Epithelial cell of prostate (primary cell): ENCODE measurements around the gene COQ3.

ENCODE experiments used
- DNase-seq: peaks from one replicate; pipeline ENCODE4 v3.0.0-alpha.2; 2011; ENCODE audit warnings: low read depth, low spot score
- H3K27ac ChIP-seq: fragments of 450-650 bp; 2 replicates; pipeline ENCODE4 v1.5.1; 2017; ENCODE audit warnings: mild to moderate bottlenecking

COQ3 gene, protein sequence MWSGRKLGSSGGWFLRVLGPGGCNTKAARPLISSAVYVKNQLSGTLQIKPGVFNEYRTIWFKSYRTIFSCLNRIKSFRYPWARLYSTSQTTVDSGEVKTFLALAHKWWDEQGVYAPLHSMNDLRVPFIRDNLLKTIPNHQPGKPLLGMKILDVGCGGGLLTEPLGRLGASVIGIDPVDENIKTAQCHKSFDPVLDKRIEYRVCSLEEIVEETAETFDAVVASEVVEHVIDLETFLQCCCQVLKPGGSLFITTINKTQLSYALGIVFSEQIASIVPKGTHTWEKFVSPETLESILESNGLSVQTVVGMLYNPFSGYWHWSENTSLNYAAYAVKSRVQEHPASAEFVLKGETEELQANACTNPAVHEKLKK

DNA sequence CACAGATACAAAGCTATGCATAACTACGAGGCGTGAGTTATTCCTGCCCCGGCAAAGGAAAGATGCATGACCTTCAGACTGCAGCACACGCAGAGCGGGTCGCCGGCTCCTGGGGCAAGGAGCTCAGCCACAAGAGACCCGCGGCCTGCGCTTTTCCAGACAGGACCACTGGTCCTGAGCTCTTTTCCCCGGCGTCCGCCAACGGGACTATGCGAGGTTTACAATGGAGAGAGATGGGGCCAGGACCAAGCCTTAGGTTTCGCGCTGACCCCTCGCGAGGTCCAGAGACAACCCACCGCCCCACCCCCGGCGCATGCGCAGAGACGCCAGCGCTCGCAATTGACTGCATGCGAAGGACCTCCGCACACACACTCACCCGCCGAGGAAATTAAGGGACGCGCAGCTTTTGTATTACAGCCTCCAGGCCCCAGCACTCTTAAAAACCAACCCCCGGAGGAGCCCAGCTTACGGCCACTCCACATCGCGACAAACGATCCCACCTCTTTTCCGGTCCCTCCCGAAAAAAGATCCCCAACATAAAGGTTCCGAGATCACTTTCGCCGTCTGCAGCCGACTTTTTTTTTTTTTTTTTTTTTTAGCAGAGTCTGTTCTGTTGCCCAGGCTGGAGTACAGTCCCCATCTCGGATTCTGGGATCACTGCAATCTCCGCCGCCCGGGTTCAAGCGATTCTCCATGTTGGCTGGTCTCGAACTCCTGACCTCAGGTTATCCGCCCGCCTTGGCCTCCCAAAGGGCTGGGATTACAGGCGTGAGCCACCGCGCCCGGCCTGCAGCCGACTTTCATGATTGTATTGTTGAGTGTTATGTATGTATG, at the start of gene COQ3:
Gene COQ3, minus strand, starts transcription at position 498 of the 834 bp plus-strand sequence. Its CDS starts 16 bp downstream, at position 482.
- peak within 1 kb of the TSS; percentile 72 for H3K27ac ChIP-seq
- no peak for DNase-seq

DNA sequence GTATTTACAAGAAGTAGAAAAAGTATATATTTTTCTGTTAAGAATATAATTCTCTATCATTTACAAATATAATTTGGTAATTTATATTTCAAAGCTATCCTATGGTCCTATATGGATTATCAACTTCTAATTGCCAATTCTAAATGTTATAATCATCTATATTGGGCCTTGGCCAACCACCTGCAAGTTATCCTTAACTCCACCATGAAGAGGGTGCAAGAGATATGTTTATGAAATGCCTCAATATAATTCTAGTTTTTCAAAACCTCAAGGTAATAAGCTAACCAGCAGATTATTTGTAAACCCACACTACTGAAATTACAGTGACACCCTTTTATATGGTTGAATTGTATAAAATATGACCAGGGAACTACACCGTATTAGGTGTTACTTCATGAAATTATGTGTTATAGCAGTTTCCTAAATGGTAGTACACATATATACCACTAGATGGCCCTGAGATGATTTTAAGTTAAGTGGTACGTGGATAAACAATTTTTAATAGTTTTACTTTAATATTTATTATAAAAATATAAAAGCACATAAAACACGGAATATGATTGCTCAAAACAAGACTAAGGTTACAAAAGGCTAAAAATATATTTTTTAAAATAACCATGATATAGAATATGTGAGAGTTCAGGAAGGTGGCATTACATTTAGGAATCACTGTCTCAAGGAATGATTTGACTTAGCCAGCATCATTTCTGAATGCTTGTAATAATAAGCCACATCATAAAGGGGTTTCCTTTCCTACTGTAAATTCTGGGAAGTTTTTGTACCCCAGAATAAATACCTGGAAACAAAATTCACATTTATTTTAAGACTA, 40.9 kb upstream of the COQ3 start:
- no peak overlapping the region for H3K27ac ChIP-seq
- no peak for DNase-seq

DNA sequence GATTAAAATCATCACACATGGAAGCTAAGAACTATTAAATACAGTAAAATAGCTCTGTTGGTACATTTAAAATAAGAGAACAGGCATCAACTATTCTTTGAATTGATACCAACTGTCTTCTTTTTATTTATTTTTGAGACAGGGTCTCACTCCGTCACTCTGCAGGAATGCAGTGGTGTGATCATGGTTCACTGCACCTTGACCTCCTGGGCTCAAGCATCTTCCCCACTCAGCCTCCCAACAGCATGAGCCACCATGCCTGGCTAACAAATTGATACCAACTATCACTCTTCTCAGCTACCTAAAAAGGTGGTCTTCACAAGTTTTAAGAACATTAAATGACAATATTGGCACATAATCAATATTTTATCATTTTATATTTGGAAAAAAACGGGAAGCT, 38.9 kb upstream of the COQ3 start:
- H3K27ac ChIP-seq, result no peak overlapping the region
- no peak for DNase-seq

DNA sequence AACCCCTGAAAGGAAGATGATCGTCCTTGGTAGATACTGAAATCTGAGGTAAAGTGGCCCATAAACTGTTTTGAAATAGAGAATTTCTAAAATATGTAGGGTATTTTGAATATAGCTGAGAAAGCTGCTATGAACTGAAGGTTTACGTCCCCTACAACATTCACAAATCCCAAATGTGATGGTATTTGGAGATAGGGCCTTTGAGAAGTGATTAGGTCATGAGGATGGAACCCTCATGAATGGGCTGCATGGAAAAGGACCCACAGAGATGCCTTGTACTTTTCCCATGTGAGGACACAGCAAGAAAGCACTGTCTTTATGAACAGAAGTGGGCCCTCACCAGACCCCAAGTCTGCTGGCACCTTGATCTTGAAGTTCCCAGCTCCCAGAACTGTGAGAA, 37.9 kb upstream of the COQ3 start:
- no peak overlapping the region for H3K27ac ChIP-seq
- DNase-seq, result no peak

DNA sequence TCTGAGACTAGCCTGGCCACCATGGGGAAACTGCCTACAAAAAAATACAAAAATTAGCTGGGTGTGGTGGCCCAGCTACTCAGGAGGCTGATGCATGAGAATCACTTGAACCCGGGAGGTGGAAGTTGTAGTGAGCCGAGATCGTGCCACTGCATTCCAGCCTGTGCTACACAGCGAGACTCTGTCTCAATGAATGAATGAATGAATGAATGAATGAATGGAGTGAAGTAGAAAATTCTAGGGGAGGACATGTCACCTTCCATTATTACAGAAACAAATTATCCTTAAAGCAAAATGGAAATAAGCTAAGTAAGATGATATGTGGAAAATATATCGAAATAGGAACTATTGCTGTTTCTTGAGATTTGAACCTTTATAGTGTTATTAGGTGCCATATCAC, 34.0 kb upstream of the COQ3 start:
- DNase-seq, result no peak
- no peak overlapping the region for H3K27ac ChIP-seq

DNA sequence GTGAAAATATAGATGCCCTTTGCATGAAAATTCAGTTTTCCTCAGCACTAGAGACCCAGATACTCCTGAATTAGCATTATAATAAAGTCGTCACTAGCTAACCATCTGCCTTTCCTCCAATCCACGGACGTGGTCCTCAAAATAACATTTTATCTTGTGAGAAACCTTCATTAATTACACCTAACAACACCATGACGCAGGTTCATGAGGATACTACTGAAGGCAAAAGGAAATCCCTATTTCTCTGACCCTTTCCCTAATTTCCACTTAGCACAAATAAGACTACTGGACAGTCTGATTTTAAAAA, 32.4 kb upstream of the COQ3 start:
- no peak for DNase-seq
- peak overlapping the region; percentile 91 for H3K27ac ChIP-seq

DNA sequence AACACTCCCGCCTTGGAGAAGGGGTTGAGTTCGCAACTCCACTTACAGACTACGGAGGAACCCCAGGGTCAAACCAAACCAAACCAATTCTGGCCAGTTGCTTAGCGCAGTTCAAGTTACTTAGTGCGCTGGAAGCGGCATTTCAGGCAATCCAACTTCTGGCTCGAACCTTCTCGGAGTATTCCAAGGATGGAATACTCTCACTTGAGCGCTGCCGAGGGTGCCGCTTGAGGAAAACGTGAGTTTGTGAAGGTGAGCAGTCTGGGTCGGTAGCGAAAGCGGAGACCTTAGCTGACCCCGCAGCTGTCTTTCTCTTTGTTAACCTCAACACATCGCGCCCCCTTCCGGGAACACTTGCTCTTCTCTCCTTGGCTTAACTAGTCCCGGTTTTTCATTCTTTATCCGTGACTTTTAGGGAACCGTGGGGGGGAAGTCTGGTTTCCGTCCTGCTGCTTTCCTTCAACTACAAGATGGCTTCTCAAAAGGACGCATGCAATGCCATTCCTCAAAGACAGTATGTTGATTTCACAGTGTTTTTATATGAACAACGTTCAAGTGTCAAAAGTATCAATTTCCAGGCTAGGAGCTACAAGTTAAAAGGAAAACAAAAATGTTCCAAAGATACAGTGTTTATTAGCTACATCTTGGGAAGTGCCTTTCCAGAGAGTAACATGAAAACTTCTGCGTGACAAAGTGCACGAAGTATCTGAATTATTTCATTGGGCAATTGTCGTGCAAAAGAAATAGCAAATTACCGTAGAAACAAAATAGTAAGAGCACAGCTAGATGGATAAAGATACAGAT, 31.9 kb upstream of the COQ3 start:
- peak overlapping the region; percentile 91 for H3K27ac ChIP-seq
- DNase-seq, result peak; percentile 12

DNA sequence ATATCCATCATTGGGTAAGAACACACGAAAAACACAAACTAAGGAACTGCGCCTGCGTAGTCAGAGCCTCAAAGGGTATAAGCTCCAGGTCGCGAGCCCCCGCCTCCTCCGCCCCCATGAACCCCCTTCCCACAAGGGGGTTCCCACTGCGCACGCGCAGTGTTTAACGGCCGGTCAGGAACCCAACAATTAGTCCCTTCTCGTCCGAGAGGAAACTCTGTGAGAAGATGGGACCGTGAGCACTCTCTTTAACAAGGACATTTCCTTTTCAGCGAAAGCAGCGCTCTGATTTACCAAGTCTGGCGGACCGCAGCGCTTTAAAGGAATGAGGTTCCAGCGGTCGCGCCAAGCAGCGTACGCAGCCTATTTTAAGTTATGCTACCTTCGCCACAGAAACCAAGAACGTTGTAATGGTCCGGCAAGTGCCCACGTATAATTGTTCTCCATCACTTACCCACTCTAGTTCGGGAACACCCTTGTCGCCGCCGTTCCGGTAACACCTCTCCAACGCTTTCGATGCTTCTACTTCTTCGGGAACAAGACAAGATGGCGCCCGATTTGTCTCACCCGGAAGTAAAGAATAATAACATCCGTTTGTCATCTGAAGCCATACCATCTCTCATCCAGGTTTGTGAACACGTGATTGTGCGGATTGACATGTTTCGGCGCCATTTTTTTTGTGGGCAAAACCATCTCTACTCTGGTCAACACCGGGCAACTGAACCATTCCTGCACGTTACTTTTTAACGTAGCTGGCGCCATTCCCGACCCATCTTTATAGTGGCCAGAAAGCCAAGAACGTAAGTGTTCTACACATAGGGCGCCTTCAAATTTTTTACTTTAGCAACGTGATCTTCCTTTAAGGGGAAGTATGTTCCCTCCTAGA, 31.0 kb upstream of the COQ3 start, which contains the start of gene PNISR:
Gene PNISR, minus strand, starts transcription at position 548 of the 886 bp plus-strand sequence. CDS start 10,649 bp downstream, outside the sequence.
- peak within 1 kb of the TSS; percentile 91 for H3K27ac ChIP-seq
- peak; percentile 93 for DNase-seq

DNA sequence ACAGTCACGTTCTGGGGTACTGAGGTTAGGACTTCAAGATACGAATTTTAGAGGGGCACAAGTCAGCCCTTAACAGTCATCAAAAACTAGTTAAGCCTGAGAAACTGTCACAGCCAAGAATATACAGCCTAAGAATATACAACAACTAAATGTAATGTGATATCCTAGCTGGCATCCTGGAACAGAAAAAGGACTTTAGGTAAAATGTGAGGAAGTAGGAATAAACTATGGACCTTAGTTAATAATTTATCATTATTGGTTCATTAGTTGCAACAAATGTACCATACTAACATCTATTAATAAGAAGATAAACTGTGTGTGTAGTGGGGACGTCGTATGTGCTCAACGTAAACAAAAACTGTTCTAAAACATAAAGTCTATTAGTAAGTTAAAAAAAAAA, 30.0 kb upstream of the COQ3 start:
- DNase-seq, result no peak
- H3K27ac ChIP-seq, result no peak overlapping the region

DNA sequence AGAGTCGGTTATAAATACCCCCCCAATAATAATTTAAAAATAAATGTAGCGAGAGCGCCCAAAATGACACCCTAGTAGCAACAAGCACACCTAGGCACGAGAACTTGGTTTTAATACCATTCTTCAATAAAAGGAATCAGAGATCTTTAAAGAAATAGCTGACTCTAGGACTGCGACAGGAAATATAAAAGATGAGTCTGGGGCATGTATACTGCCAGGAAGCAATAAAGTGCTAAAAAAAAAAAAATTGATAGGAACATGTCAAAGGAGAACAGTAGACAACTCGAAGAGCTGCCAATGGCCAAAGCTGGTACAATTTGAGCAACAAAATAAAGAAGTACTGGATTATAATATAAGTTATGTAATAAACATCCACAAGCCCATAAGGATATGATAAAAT, 28.9 kb upstream of the COQ3 start:
- DNase-seq, result no peak
- H3K27ac ChIP-seq, result no peak overlapping the region

DNA sequence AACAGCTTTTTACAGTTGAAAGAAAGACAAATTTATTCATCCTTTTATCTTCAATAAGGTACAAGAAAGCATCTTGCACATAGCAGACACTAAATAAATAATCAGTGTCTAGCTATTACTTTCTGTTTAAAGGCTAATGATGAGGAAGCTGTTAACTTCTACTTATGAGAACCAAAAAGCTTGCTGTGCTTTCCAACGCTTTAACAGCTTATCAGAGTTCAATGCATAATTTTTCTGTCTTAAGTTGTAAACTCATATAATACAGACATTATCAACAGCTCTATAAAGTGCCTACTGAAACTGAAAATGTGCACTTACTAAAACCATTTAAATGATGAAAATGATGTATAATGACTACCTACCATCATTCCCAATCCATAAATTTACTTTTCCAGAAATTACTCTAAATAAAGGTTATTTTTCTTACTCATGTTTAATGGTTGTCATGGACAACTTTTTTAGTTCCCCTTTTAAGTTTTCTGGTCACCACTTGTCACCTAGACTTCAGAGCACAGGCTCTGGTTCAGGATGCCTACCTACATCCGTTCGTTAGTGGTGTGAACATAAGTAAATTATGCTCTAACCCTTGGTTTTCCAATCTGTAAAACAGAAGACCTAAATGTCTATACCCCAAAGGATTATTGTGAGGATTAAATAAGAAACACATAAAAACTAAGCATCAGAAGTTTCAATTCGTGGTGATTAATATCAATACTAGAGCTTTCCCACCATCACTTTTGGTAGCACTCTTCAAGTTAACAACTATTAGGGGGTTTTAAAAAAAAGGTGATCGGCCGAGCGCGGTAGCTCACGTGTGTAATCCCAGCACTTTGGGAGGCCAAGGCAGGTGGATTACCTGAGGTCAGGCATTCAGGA, 23.1 kb upstream of the COQ3 start:
- no peak overlapping the region for H3K27ac ChIP-seq
- DNase-seq, result no peak

DNA sequence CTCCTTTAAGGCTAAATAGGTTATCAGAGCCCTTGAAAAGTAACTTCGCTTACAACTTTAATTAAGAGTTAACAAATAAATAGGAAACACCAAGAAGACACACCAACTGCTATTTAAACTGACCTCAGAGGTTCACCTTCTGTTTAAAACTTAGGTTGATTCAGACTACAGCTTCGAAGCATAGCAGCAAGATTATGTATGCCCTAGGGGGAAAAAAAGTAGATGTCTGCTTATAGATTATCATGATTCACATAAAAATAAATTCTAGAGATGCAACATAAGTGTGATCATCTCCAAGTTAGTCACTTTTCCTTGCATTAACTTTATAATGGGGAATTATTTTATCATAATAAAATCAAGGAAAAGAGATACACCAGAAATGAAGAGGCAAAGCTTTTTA, 22.2 kb upstream of the COQ3 start:
- no peak for DNase-seq
- no peak overlapping the region for H3K27ac ChIP-seq

DNA sequence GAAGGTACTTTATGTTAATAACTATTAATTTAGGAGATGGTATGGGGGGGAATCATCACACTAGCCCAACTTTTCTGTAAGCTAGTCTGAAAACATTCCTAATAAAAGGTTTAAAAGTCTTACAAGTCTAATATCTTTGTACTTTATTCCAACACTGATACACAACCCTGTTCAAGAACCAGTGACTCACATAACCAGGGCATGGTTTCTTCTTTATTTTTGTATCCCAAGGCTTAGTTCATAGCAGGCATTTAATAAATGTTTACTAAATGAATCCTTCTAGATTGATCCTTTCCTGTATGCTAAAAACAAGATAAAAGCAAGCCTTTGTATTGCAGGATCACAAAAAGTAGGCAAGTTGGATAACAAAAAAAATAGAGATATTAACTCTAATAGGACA, 21.5 kb upstream of the COQ3 start:
- no peak overlapping the region for H3K27ac ChIP-seq
- DNase-seq, result no peak

DNA sequence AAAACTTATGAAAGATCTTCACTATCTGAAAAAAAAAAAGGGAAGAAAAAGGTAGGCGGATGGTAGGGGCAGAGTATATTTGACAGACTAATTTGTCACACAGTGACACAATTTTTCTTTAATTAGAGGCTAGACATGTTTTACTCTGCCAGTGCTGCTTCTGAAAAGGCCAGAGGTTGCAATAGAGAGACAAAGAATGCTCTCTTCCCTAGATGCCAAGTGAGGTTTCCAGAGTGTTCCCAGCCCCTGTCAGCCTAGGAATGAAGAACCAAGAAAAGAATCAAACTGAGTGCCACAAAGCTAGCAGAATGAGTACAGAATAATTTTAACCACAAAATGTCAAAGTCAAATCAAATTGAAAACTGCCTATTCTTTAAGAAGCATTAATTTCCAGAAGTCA, 18.1 kb upstream of the COQ3 start:
- no peak for DNase-seq
- H3K27ac ChIP-seq, result no peak overlapping the region

DNA sequence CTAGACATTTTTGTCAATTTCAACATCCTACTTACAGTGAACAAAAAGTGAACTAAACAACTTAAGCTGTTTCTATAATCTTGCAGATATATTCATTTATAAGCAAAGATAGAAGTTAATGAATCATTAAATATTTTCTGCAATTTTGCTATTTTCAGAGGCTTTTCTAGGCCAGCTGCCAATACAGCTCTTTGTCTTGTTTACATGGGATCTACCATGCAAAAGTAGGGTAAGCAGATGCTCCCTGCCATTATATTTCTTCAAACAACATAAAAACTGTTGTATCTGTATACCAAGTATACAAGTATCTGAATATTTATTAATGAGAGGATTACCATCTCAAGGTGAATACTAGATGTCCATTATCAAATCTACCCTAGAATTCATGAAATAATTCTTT, 15.7 kb upstream of the COQ3 start:
- no peak for DNase-seq
- no peak overlapping the region for H3K27ac ChIP-seq

DNA sequence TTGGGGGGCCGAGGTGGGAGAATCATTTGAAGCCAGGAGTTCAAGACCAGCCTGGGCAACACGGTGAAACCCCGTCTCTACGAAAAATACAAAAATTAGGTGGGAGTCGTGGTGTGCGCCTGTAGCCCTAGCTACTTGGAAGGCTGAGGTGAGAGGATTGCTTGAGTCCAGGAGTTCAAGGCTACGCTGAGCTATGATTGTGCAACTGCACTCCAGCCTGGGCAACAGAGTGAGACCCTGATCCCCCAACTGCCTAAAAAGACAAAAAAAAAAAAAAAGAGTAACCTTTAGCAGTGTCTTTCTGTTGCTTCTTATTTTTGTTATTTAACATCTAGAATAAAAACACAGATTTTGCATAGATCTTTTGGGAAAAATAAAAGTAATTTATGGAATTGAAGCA, 13.1 kb upstream of the COQ3 start:
- DNase-seq, result no peak
- H3K27ac ChIP-seq, result no peak overlapping the region

DNA sequence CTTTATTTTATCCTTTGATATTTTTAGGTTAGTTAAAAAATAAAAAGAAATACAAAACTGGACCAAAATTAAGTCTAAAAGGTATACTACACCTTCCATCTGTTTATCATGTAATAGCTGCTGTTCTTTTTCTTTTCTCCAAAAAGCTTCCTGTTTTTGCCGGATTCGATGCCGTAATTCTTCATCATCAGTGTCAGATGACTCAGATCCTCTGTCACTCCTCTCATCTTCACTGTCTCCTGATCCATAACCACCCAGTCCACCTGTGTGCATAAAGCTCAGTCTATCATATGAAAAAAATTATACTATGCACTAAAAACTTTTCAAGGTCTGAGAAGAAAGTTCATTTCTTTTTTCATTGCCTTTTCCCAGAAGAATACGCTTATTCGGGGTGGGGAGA, 8.5 kb upstream of the COQ3 start:
- DNase-seq, result no peak
- no peak overlapping the region for H3K27ac ChIP-seq

DNA sequence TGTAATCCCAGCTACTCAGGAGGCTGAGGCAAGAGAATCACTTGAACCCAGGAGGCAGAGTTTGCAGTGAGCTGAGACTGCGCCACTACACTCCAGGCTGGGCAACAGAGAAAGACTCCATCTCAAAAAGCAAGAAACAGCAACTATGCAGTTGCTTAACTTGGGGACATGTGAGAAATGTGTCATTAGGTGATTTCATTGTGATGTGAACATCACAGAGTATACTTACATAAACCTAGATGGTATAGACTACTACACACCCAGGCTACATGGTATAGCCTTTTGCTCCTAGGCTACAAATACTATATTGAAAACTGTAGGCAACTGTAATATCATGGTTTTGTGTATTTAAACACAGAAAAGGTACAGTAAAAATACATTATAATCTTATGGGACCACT, 3.3 kb upstream of the COQ3 start:
- no peak overlapping the region for H3K27ac ChIP-seq
- no peak for DNase-seq
